OCI-LY3 (cell line): Measurements from ENCODE around the gene HEXIM2.

Source experiments
- CTCF ChIP-seq: fragments of 200-600, 300-600 bp; sonication (generic); IDR thresholded peaks from 2 replicates; pipeline ENCODE4 v1.5.1; 2014; ENCODE audit warnings: antibody characterized with exemption, low read length, low read depth
- EZH2phosphoT487 ChIP-seq: fragments of 200-600 bp; shearing (Covaris generic); IDR thresholded peaks from 2 replicates; pipeline ENCODE4 v1.6.1; 2018; ENCODE audit warnings: antibody characterized with exemption, mixed run types, low read depth

DNA sequence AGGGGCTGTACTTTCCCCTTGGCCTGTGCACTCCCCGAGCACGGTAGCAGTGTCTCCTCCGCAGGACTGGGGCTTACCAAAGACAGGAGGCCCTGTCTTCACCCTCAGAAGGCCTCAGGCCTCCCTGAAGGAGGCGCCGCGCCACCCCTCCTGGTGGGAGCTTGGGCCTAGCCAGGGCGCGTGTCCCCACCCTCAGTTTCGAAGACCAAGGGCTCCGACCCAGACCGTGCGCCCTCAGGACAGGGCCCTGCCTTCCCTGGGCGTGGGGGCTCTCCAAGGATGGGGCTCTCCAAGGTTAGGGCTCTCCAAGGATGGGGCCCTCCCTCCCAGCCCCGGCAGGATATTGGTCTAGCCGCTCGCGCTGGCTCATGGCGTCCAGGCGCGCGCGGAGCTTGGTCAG lies 41.1 kb upstream of the HEXIM2 start:
- TF ChIP-seq CTCF (no peak), EZH2phosphoT487 (no peak)
